Astrocyte of the spinal cord (primary cell): ENCODE data around the gene SCP2.
"Not testable (repeated sequence)": the region's sequence is repeated elsewhere in the genome, so short reads cannot be mapped to it uniquely, and the experiment has no call there.

Experiments used
- DNase-seq: peaks from one replicate; pipeline ENCODE4 v3.0.0; 2011; ENCODE audit warnings: low read depth, low spot score
- H3K4me3 ChIP-seq: 2 replicates; pipeline ENCODE4 v1.5.1; 2011; ENCODE audit warnings: low read depth, mild to moderate bottlenecking, low read length, moderate library complexity
- CTCF ChIP-seq: IDR thresholded peaks from 2 replicates; pipeline ENCODE4 v1.5.1; 2012; ENCODE audit warnings: low read depth, mild to moderate bottlenecking, low read length, inconsistent platforms
- in situ Hi-C: cut with HindIII; loops from 2 replicates; pipeline ENCODE4 v1.10.0; 2017; ENCODE audit warnings: low sequenced_read_pairs

Gene SCP2

DNA sequence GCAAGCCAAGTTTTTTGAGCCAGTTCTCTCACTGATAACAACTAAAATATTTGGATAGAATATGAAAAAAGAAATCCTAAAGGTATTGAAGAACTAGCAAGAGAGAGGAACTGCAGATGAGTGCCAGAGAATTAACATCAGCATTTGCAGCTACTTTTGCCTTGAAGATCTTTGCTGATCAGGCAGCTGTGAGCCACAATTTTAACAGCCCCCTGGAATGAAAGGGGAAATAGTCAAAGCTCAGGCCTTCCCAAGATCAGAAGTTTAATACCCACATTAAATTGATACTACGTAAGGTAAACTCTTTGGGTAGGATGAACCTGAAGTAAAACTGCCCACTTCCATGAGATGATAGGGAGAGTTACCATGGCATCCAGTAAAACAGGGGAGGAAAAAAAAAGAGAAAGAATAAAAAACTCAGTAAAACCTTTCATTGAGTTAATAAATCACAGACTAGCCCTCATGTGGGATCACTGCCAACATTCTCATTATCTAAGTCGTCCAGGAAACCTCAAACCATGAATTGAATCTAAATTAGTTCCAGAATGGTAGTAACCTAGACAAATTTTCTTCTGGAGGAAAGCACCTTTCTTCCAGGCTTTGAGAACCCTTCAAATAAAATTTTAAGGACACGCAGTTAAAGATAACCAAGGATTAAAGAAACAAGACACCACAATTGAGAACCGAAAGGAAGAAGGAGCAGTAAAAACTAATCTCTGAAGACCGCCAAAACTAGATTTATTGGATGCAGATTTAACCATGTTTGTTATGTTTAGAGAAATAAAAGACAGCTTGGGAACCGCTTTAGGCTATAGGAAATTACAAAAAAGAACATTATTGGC is 28.3 kb downstream of the SCP2 start:
- DNase-seq = peak; percentile 89
- in situ Hi-C loops = no loop called here
- TF ChIP-seq CTCF = no peak
- H3K4me3 ChIP-seq = no peak overlapping the region

DNA sequence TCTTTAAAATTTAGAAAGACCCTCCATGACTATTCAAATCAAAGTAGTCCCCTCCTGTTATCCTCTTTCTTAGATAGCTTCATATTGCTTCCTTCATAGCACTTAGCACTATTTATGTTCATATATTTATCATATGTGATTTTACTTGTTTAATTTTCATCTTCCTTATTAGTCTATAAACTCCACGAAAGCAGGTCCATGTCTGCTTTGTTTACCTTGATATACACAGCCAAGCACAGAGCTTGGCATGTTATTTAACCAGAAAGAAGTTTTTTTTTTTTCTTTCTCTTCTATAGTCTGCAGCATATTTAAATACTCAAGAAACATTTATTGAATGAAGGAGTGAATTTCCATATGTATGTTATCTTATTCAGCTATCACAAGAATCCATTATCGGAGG is 36.0 kb downstream of the SCP2 start:
- TF ChIP-seq CTCF = no peak
- H3K4me3 ChIP-seq = no peak overlapping the region
- in situ Hi-C loops = no loop called here
- no peak for DNase-seq

GRCh38 chr1:52967666-52968065 is 40.6 kb downstream of the SCP2 start:
- in situ Hi-C loops = no loop called here

DNA sequence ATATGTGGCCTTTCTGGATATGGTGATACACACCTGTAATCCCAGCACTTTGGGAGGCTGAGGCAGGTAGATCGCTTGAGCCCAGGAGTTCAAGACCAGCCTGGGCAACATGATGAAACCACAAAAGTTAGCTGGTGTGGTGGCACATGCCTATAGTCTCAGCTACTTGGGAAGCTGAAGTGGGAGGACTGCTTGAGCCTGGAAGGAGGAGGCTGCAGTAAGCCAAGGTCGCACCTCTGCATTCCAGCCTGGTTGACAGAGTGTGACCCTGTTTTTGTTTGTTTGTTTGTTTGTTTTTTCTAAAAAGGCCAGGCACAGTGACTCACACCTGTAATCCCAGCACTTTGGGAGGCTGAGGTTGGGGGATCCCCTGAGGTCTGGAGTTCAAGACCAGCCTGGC is 42.2 kb downstream of the SCP2 start:
- in situ Hi-C loops, DNase-seq: not testable (repeated sequence)

More at GRCh38 chr1:52967666-52968065, 40.6 kb downstream of the SCP2 start:
- no peak for TF ChIP-seq CTCF
- DNase-seq = no peak
- no peak overlapping the region for H3K4me3 ChIP-seq

GRCh38 chr1:52970149-52970548 is 43.1 kb downstream of the SCP2 start:
- in situ Hi-C loops = no loop called here
- H3K4me3 ChIP-seq = no peak overlapping the region
- DNase-seq = peak; percentile 22
- peak; percentile 21 for TF ChIP-seq CTCF

More for the DNA sequence above, 42.2 kb downstream of the SCP2 start:
- not testable (repeated sequence) for H3K4me3 ChIP-seq

DNA sequence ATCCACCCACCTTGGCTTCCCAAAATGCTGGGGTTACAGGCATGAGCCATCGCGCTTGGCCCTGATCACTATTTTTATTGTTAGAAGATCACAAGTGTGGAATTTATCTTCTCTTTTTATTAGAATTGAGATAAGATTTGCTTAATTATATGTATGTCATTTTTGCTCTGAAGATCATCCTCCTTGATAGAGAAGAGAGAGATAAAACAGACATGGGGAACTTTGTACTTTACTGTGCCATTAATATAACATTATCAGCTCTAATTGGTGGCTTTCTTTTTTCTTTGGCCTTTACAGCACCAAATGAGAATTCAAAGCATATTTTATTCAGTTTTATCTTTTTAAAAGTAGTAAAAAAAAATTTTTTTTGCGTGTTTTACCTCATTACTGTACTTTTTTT is 46.8 kb downstream of the SCP2 start:
- no peak overlapping the region for H3K4me3 ChIP-seq
- in situ Hi-C loops = no loop called here
- TF ChIP-seq CTCF = no peak
- no peak for DNase-seq

DNA sequence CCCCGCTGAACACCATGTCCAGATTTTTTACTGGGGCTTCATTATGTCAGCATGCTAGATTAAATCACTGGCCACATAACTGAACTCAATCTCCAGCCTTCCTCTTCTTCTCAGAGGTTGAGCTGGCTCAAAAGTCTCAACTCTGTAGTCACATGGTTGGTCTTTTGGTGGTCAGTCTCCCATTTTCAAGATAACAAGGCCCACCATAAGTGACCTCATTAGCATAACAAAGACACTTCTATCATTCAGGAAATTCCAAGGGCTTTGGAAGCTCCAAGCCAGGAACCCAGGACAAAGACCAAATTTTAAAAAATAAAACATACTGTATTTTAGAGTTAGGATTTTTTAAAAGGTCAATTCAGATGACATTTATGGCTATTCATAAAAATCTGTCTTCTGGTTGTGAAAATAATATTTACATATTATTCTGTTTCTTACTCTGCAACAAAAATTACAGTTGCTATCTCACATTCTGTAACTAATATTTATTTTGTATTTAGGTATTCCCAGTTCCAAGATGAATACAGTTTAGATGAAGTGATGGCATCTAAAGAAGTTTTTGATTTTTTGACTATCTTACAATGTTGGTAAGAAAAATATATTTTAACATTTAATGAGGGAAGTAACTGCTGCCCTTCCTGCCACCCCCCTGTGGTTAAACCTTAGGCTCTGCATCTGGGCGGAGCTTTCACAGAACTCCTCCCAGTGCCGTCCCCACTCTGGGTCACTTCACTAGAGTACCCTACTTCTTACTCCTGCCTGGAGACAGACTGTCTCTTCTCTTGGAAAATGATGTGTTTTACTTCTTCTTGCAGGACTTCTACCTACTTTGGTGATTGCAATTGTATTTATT is 49.3 kb downstream of the SCP2 start:
- no peak for TF ChIP-seq CTCF
- in situ Hi-C loops = no loop called here
- no peak for DNase-seq
- no peak overlapping the region for H3K4me3 ChIP-seq
